Umbilical cord (tissue), 2 donors: ENCODE measurements around the gene DUSP21. TPM values are rescaled to one million over a fixed set of nuclear protein-coding genes. Genes with fewer than 3 reads are reported as not detected.
A peak's percentile ranks its signal among the peaks of the same experiment; 100 is the strongest.
"Not testable (repeated sequence)": the region's sequence is repeated elsewhere in the genome, so short reads cannot be mapped to it uniquely, and the experiment has no call there.

Source experiments
- DNase-seq: peaks from one replicate; pipeline ENCODE4 v3.0.0-alpha.2; 2015; ENCODE audit warnings: low spot score
- total RNA-seq: library from RNA; depleted of rRNA; stranded (reverse); fragments of >200 nt; gene quantifications from one replicate; pipeline ENCODE4 v1.2.3, GENCODE V29; 2014; ENCODE audit warnings: low replicate concordance; ENCODE audit not compliant: insufficient read depth

DUSP21 gene
- 0.72 TPM for total RNA-seq

DNA sequence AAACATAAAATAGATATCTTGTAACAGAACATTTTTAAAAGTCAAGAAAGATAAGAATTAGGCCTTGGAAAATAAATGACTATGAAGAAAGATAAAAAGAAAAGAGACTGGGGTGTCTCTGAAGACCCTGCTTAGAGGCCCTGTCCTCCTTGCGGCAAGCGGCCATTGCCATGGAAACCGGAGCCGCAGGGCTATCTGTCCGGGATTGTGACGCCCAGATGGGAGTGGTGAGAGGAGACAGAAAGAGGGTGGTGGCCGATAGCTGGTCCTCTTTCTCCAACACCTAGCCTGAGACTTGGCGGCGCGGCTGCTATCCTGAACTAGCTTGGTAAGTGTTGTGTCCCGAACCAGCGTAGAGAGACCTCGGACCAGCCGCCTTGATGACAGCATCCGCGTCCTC, at the start of gene DUSP21:
Gene DUSP21 (plus strand): TSS at position 269 of the 400 bp plus-strand sequence. CDS start 112 bp downstream, at position 381.
- peak; percentile 24 for DNase-seq

GRCh38 chrX:44795945-44796450, 47.8 kb upstream of the DUSP21 start:
- DNase-seq = no peak

- no peak for DNase-seq
Observed at GRCh38 chrX:44802613-44803012, 41.2 kb upstream of the DUSP21 start.

GRCh38 chrX:44815681-44816080, 28.1 kb upstream of the DUSP21 start:
- DNase-seq = no peak

DNA sequence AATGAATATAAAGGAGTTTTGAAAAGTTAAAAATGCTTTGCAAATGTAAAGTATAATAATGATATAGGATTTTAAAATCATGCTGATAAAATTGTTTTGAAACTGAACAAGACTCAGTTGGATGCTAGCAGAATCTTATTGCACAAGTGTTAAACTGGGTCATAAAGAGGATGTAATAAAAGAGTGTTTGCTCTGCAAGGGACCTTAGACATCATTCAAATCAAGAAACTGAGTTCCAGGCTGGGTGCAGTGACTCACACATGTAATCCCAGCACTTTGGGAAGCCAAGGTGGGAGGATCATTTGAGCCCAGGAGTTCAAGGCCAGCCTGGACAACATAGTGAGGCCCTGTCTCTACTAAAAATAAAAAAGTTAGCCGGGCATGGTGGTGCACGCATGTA, 27.5 kb upstream of the DUSP21 start:
- no peak for DNase-seq

DNA sequence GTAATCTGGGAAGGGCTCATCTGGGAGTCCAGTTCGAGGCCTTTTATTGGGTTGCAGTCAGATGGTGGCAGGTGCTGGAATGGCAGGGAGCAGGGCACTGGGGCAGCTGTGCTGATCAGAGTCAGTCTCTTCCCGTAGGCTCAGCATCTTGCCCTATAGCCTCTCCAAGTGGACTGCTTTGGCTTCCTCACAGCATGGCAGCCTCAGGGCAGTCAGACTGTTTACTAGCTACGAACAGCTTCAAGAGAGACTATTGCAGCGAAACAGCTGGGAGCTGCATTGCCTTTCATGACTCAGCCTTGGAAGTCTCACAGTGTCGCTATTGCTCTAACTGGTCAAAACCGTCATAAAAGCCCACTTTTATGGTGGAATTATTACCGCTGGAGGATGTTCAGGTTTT, 26.8 kb upstream of the DUSP21 start:
- DNase-seq = no peak

DNA sequence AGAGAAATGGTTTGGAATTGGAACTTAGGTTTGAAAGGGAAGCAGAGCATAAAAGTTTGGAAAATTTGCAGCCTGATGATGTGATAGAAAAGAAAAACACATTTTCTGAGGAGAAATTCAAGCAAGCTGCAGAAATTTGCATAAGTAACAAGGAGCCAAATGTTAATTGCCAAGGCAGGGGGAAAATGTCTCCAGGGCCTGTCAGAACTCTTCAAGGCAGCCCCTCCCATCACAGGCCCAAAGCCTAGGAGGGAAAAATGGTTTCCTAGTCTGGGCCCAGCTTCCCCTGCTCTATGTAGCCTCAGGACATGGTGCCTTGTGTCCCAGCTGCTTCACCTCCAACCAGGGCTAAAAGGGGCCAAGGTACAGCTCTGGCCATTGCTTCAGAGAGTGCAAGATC, 21.2 kb upstream of the DUSP21 start:
- no peak for DNase-seq

DNA sequence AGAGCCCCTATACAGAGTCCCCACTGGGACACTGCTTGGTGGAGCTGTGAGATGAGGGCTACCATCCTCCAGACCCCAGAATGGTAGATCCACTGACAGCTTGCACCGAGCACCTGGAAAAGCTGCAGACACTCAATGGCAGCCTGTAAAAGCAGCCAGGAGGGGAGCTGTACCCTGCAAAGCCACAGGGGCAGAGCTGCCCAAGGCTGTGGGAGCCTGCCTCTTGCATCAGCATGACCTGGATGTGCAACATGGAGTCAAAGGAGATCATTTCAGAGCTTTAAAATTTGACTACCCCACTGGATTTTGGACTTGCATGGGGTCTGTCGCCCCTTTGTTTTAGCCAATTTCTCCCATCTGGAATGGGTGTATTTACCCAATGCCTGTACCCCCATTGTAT, 20.6 kb upstream of the DUSP21 start:
- DNase-seq = not testable (repeated sequence)

DNA sequence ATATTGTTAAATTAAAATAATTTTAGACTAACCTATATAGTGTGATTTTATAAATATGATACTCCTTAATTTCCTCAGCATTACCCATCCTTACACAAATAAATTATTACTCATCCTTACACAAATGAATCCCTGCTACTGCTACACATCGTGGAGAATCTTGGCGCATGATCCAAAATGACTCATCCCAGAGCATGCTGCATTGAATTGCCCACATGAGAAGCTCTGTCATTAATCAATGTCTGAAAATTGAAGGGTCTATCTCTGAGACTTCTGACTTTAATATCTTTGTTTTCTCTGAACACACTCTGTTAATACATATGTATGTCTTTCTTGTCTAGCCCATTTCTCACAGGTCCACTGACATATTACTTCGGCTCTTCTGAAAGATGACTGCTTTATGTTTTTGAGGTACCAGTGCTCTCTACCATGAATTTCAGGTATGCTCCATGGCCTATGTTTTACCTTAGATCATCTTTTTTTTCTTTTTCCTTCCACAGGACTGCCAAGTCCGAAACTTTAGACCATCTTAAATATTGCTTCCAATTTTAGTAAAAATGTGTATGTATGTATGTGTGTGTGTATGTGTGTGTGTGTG, 15.7 kb upstream of the DUSP21 start:
- DNase-seq = peak; percentile 15

DNA sequence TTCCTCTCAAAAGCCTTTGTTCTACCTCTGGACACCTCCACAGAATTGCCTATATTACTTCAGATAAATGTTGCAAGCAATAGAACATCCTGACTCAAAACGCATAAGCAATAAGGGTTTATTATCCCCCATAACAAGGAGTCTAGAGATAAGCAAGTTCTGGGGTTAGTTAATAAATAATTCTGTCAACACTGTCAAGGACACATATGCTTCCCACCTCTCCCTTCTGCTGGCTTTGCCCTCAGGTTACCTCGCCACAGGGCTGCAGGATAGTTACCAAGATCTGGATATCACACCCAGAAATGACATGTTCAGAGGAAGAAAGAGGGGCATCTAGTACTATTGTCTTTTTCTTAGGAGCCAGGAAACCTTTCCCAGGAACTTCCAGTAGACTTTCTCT, 14.0 kb upstream of the DUSP21 start:
- no peak for DNase-seq

GRCh38 chrX:44842550-44843317, 1.1 kb upstream of the DUSP21 start:
- no peak for DNase-seq

DNA sequence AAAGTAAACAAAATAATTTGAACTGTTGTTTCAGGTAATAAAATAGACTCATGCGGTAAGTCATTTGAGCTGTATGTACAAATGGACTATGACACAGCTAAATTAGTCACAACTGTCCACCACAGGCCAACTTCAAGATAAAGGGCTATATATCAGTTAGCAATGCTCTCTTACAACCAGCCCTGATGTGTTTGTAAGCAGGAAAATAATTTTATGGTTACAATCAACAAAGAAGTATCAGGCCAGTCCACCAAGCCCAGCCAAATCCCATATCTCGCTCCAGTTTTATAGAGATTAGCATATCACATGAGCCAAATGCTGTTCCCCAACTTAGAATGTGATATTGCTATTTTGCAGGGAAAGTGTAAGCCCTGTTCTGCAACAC, 511 bp upstream of the DUSP21 start:
- peak; percentile 35 for DNase-seq

GRCh38 chrX:44844204-44844603, 383 bp downstream of the DUSP21 start:
- DNase-seq = no peak

GRCh38 chrX:44850891-44851290, 7.1 kb downstream of the DUSP21 start:
- DNase-seq = not testable (repeated sequence)

- no peak for DNase-seq
Observed at GRCh38 chrX:44871114-44871645, 27.4 kb downstream of the DUSP21 start.

DNA sequence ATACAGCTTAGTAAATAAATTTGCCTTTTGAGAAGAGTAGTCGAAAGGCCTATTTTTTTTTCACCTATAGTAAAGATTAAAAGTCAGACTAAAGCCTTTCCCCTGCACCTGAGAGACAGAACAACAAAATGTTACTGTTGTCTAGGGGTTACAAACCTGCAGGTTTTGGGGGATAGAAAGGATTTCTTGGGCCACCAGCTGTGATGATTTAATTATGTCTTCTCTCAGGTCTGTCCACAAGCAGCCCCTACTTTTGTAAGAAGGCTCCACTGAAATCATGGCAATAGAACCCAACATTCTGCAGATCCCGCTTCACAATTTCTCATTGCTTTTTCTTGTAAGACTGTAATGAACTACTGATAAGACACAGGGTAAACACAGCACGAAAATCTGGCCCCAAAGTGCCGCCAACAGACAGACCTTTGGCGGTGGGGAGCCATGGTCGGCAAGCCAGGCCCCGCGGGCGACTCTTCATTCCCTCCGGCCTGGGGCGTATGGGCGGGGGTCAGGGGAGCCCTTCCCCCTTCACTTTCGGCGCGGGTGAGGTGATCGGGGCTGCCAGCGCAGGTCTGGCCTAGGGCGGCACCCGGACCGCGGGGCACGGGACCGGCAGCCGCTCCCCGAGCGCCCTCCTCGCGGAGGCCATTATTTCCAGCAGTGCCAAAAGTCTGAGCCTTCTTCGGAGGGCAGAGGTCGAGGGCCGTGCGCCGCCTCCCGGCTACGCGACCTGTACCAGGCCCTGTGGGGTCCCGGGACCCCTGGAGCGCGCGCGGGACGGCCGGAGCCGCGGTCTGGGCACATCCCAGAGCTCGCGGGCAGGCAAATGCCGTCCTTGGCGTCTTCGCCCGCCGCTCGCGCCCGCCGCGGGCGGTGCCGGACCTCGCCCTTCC, 28.4 kb downstream of the DUSP21 start:
- no peak for DNase-seq

GRCh38 chrX:44872821-44873414, 29.1 kb downstream of the DUSP21 start, which contains the start of gene KDM6A:
TSS of gene KDM6A (plus strand) at chrX:44873188. CDS start at chrX:44873552, 364 bp downstream.
- peak; percentile 96 for DNase-seq

DNA sequence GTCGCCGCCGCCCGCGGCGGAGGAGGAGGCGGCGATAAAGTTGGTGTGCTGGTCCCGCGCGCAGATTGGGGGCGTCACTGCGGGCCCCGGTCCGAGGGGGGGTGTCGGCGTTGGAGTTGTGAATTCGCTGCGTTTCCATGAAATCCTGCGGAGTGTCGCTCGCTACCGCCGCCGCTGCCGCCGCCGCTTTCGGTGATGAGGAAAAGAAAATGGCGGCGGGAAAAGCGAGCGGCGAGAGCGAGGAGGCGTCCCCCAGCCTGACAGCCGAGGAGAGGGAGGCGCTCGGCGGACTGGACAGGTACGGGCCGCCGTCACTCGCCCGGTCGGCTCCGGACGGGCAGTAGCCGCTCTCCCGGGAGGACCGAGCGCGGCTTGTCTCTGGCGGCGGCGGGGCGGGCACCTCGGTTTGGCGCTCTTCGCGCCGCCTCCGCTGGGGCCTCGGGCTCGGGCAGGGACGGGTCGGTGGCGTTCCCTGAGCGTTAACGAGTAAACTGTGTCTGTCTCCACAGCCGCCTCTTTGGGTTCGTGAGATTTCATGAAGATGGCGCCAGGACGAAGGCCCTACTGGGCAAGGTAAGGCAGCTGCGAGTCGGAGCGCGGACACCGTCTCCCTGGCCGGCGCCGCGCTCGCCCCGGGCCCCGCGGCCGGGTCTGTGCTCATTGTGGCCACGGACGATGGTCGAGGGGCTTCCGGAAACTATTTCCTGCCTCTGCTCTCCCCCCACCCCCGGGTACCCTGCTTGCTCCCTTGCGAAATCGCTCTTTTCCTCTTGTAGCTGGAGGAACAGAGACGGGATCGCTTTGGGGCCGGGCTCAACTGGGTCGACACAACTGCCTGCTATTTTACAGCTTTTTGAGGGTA, 29.8 kb downstream of the DUSP21 start:
- DNase-seq = peak; percentile 47

DNA sequence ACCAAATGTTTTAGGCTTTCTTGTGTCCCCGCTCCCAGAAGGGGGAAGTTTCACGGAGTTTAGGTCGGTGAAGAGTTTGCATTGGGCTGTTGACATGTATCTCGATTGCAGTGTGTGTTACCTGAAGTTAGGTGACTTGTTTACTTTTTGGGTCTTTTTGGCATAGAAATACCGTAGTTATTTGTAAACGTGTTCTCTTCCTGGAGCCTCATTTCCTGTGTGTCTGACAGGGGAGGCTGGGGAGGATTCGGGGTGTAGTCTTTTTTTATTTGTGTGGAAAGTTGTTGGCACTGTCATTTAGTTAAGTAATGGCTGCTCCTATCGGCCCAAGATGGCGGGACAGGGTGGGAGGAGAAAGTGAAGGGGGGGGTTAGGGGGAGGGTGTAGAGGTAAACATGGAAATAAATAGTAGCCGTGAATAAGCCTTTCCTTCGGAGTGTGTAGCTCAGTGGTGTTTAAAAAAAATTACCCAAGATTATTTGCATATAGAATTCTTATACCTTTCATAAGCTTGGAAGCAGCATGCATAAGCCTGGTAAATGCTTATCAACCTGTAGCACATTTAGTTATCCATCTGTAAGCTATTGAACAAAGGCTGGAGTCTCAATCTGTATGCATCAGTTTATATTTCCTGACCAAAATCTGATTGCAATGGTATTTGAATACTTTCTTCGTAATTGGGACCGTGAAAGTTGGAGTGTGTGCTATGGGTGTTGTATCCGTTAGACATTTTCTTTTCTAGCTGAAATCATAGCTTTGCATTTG, 30.8 kb downstream of the DUSP21 start:
- peak; percentile 38 for DNase-seq

DNA sequence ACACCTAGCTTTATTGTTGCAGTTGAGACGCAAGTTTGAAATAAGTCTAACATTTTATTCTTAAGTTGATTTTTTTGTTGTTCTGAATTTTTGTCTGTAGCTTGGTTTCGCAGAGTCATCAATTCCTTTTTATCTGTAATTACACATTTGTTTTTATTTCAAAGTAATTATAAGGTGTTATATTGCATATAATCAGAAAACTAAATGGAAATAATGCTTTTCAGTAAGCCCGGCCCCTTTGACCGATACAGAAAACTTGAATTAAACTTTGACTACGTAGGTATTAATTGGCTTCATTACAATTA, 31.3 kb downstream of the DUSP21 start:
- no peak for DNase-seq
